Activated CD4-positive, alpha-beta memory T cell treated with anti-CD3 and anti-CD28 coated beads for 36 hours (primary cell): ENCODE data around the gene TSSK6. TPM values are rescaled to one million over a fixed set of nuclear protein-coding genes. Genes with fewer than 3 reads are reported as not detected.

Source experiments
- total RNA-seq, 2 experiments: library from RNA; stranded (reverse); gene quantifications; one replicate each; pipeline ENCODE4 v1.2.3, GENCODE V29; 2021

Gene TSSK6
- total RNA-seq, 2 experiments from 2014 or later = 3.1 to 4.7 TPM

Other genes with a start within 250 kb of the TSSK6 start
- not detected for gene TM6SF2, start 242.2 kb downstream of the TSSK6 start, total RNA-seq
- 10 to 100 TPM; 39.2 to 44.0 TPM for gene SUGP1, start 195.0 kb downstream of the TSSK6 start, total RNA-seq
- 10 to 100 TPM; 38.6 to 40.9 TPM for gene MAU2, start 194.7 kb downstream of the TSSK6 start, total RNA-seq
- 100 to 1,000 TPM; 114 TPM for gene GATAD2A, start 109.9 kb downstream of the TSSK6 start, total RNA-seq
- gene NDUFA13, start 677 bp upstream of the TSSK6 start, total RNA-seq = 100 to 1,000 TPM; 365 to 374 TPM
- 1 to 10 TPM; 6.9 to 8.2 TPM for gene YJEFN3, start 13.4 kb upstream of the TSSK6 start, total RNA-seq
- under 1 TPM; 0.44 to 0.50 TPM for gene CILP2, start 22.7 kb upstream of the TSSK6 start, total RNA-seq
- 10 to 100 TPM; 44.9 to 45.7 TPM for gene PBX4, start 103.1 kb upstream of the TSSK6 start, total RNA-seq
- 10 to 100 TPM; 32.5 to 33.1 TPM for gene LPAR2, start 112.7 kb upstream of the TSSK6 start, total RNA-seq
- 10 to 100 TPM; 78.6 to 79.4 TPM for gene GMIP, start 128.1 kb upstream of the TSSK6 start, total RNA-seq
- gene ATP13A1, start 148.1 kb upstream of the TSSK6 start, total RNA-seq = 10 to 100 TPM; 66.6 to 69.2 TPM
- 10 to 100 TPM; 76.0 to 77.0 TPM for gene ZNF101, start 153.3 kb upstream of the TSSK6 start, total RNA-seq
- 1 to 10 TPM; 6.8 to 7.9 TPM for gene ZNF14, start 217.6 kb upstream of the TSSK6 start, total RNA-seq